Skin epidermis (tissue), 12 donors: Measurements from ENCODE around the gene FYN.

Experiments used
- H3K27ac ChIP-seq, 21 experiments: fragments of 200-600 bp; sonication (generic) in 11 of 21; one replicate each; pipeline ENCODE4 v1.5.0; 2020; ENCODE audit warnings: mild to moderate bottlenecking in 3 of 21, inconsistent platforms in 2 of 21, moderate library complexity in 2 of 21
- H3K4me3 ChIP-seq, 7 experiments: fragments of 200-600 bp; sonication (generic) in 2 of 7; one replicate each; pipeline ENCODE4 v1.5.0; 2020; ENCODE audit warnings: inconsistent platforms in 2 of 7, mild to moderate bottlenecking in 2 of 7, moderate library complexity in 1 of 7

FYN gene

GRCh38 chr6:111745636-111746035 is 127.6 kb downstream of the FYN start:
- no peak overlapping the region for H3K4me3 ChIP-seq
- peak overlapping the region in 3 of 21 experiments; percentile 4 to 48 (median 7) for H3K27ac ChIP-seq

GRCh38 chr6:111745186-111745585 is 128.1 kb downstream of the FYN start:
- peak overlapping the region in 4 of 21 experiments; percentile 3 to 48 (median 6) for H3K27ac ChIP-seq

GRCh38 chr6:111743862-111744692 is 129.2 kb downstream of the FYN start:
- Histone ChIP-seq H3K4me3 (no peak overlapping the region), H3K27ac (peak overlapping the region in 8 of 21 experiments; percentile 3 to 50 (median 17))

More at GRCh38 chr6:111745186-111745585, 128.1 kb downstream of the FYN start:
- no peak overlapping the region for H3K4me3 ChIP-seq

- peak overlapping the region in 9 of 21 experiments; percentile 7 to 50 (median 13) for H3K27ac ChIP-seq
- H3K4me3 ChIP-seq = no peak overlapping the region
Observed at GRCh38 chr6:111743360-111743759, 129.9 kb downstream of the FYN start.

GRCh38 chr6:111741177-111741952 is 131.9 kb downstream of the FYN start:
- H3K27ac ChIP-seq = no peak overlapping the region

GRCh38 chr6:111740506-111740905 is 132.7 kb downstream of the FYN start:
- H3K27ac ChIP-seq = peak overlapping the region in 2 of 21 experiments; percentile 10 to 15

More at GRCh38 chr6:111741177-111741952, 131.9 kb downstream of the FYN start:
- no peak overlapping the region for H3K4me3 ChIP-seq

GRCh38 chr6:111739257-111739696 is 134.0 kb downstream of the FYN start:
- Histone ChIP-seq H3K27ac (peak overlapping the region in 1 of 21 experiments; percentile 18), H3K4me3 (no peak overlapping the region)

More at GRCh38 chr6:111740506-111740905, 132.7 kb downstream of the FYN start:
- H3K4me3 ChIP-seq = no peak overlapping the region

GRCh38 chr6:111738631-111739030 is 134.6 kb downstream of the FYN start:
- peak overlapping the region in 2 of 21 experiments; percentile 14 to 18 for H3K27ac ChIP-seq

GRCh38 chr6:111738156-111738555 is 135.1 kb downstream of the FYN start:
- no peak overlapping the region for H3K4me3 ChIP-seq
- peak overlapping the region in 2 of 21 experiments; percentile 14 to 30 for H3K27ac ChIP-seq

More at GRCh38 chr6:111738631-111739030, 134.6 kb downstream of the FYN start:
- H3K4me3 ChIP-seq = no peak overlapping the region

- H3K27ac ChIP-seq = peak overlapping the region in 5 of 21 experiments; percentile 3 to 33 (median 16)
Observed at GRCh38 chr6:111737065-111737521, 136.2 kb downstream of the FYN start.

GRCh38 chr6:111736005-111736608 is 137.1 kb downstream of the FYN start:
- Histone ChIP-seq H3K4me3 (no peak overlapping the region), H3K27ac (peak overlapping the region in 3 of 21 experiments; percentile 16 to 44 (median 27))

More at GRCh38 chr6:111737065-111737521, 136.2 kb downstream of the FYN start:
- no peak overlapping the region for H3K4me3 ChIP-seq

GRCh38 chr6:111734068-111735061 is 138.9 kb downstream of the FYN start:
- Histone ChIP-seq H3K27ac (no peak overlapping the region), H3K4me3 (no peak overlapping the region)

GRCh38 chr6:111732390-111732789 is 140.9 kb downstream of the FYN start:
- Histone ChIP-seq H3K4me3 (no peak overlapping the region), H3K27ac (peak overlapping the region in 1 of 21 experiments; percentile 1)

- no peak overlapping the region for H3K4me3 ChIP-seq
- peak overlapping the region in 6 of 21 experiments; percentile 0 to 31 (median 8) for H3K27ac ChIP-seq
Observed at GRCh38 chr6:111731456-111732195, 141.6 kb downstream of the FYN start.

- no peak overlapping the region for H3K4me3 ChIP-seq
- peak overlapping the region in 7 of 21 experiments; percentile 1 to 63 (median 31) for H3K27ac ChIP-seq
Observed at GRCh38 chr6:111730864-111731263, 142.4 kb downstream of the FYN start.

- Histone ChIP-seq H3K27ac (no peak overlapping the region), H3K4me3 (no peak overlapping the region)
Observed at GRCh38 chr6:111727802-111728201, 145.4 kb downstream of the FYN start.

- Histone ChIP-seq H3K4me3 (no peak overlapping the region), H3K27ac (no peak overlapping the region)
Observed at GRCh38 chr6:111727041-111727440, 146.2 kb downstream of the FYN start.
